ENCODE measurements around the gene ANKH. TPM values are rescaled to one million over a fixed set of nuclear protein-coding genes. Genes with fewer than 3 reads are reported as not detected.

ANKH gene
- polyA plus RNA-seq, 1 donor from 2014 or later: 9.9 TPM

DNA sequence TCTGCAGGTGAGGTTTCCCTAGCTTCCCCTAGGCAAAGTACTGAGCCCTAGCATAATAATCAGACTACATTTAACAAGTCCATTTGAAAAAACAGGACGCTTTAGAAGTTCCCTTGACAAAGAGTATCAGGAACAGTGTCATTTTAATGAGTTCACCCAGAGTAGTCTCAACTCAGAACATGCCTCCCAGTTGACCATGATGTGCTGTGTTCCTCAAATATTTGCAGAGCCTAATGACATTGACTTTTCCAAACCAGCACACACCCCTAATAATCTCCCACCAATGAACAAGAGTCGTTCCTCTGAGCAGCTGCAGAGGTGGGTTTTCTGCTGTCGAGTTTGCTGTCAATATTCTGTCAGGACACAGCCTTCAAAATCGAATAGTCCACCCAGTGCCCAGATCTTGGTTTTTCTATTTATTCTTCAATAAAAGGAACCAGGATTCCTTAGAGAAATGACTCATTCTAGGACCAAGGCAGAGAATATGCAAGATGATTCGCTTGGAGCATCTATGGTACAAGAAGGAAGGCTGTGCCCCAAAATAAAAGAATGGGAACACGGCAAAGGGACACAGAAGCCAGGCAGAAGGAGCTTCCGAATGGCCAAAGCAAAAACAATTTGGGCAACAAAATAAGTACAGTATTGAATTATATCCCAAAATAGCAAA, 149.5 kb downstream of the ANKH start:
- H3K9me3 ChIP-seq (ENCODE audit: low read length): no peaks in the 10 kb centered on the region
- no peaks in the 10 kb centered on the region for H3K79me2 ChIP-seq (replicated peaks; ENCODE audit: insufficient read depth, low read length)
- H3K4me3 ChIP-seq (ENCODE audit: low read length): no peak overlapping the region
- no peaks in the 10 kb centered on the region for H3F3A ChIP-seq (ENCODE audit: insufficient read depth, low read length, poor library complexity, severe bottlenecking)
- no peaks in the 10 kb centered on the region for H3K27me3 ChIP-seq (ENCODE audit: insufficient read depth, low read depth, low read length)
- no peaks in the 10 kb centered on the region for H3K9me2 ChIP-seq (ENCODE audit: insufficient read depth, low read length)
- no peaks in the 10 kb centered on the region for H3K36me3 ChIP-seq (ENCODE audit: insufficient read depth, low read length)
- no peak for TF ChIP-seq SMC3 (conservative IDR thresholded peaks at IDR 0.05; ENCODE audit: poor library complexity)
- TF ChIP-seq TAF1 (IDR thresholded peaks at IDR 0.05; ENCODE audit: low read depth): no peak
- no peaks in the 10 kb centered on the region for H4K20me1 ChIP-seq (ENCODE audit: insufficient read depth)
- no peak overlapping the region for H3K9ac ChIP-seq (ENCODE audit: low read length)
- no peak overlapping the region for H2AFZ ChIP-seq (ENCODE audit: low read depth, low read length)
- H3K4me2 ChIP-seq (ENCODE audit: low read length): no peak overlapping the region
- no peak overlapping the region for H3K27ac ChIP-seq (ENCODE audit: low read length)

DNA sequence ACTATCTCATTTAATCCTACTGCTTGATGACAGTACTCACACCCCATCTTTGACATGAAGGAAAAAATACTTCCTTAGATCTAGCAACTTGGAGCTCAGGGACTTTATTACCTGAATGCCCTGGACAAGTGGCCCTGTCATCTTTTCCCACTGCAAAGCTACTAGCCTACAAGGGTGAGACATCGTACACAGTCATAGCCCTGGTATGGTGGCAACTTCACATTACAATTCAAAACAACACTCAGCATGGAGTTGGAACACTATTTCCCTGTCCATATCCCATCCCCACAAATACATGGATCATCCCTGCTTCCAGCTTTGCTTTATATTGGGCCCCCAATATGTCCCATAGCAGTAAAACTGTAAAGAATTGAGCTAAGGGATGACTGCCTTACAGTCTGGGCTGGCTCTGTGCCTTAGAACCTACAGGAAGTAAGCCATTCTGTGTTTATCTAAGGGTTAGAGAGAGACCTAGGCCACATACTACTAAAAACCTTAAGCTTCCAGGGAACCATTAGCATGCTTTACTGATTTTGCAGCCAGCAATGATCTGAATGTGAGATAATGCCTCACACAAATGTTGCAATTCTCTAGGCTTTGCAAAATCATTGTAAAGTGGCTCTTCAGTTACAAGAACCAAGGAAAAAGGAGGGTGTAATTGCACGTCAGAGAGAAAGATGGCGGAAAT, 151.2 kb downstream of the ANKH start:
- no peak overlapping the region for H2AFZ ChIP-seq (ENCODE audit: low read depth, low read length)
- no peaks in the 10 kb centered on the region for H3K27me3 ChIP-seq (ENCODE audit: insufficient read depth, low read depth, low read length)
- no peak overlapping the region for H3K4me3 ChIP-seq (ENCODE audit: low read length)
- no peaks in the 10 kb centered on the region for H3K79me2 ChIP-seq (replicated peaks; ENCODE audit: insufficient read depth, low read length)
- no peaks in the 10 kb centered on the region for H4K20me1 ChIP-seq (ENCODE audit: insufficient read depth)
- no peak overlapping the region for H3K27ac ChIP-seq (ENCODE audit: low read length)
- H3K9me3 ChIP-seq (ENCODE audit: low read length): no peaks in the 10 kb centered on the region
- no peak overlapping the region for H3K4me2 ChIP-seq (ENCODE audit: low read length)
- H3K9ac ChIP-seq (ENCODE audit: low read length): no peak overlapping the region
- TF ChIP-seq EP300 (conservative IDR thresholded peaks at IDR 0.05; ENCODE audit: poor library complexity, severe bottlenecking) (no peak), TAF1 (IDR thresholded peaks at IDR 0.05; ENCODE audit: low read depth) (no peak), RAD21 (conservative IDR thresholded peaks at IDR 0.05) (no peak), SMC3 (conservative IDR thresholded peaks at IDR 0.05; ENCODE audit: poor library complexity) (no peak), MXI1 (conservative IDR thresholded peaks at IDR 0.05; ENCODE audit: poor library complexity, severe bottlenecking) (no peak), EZH2 (IDR thresholded peaks at IDR 0.05; ENCODE audit: borderline replicate concordance, insufficient read depth, low read length, poor library complexity, severe bottlenecking) (no peak), POLR2AphosphoS5 (IDR thresholded peaks at IDR 0.05) (no peak)
- TF ChIP-seq, protein P1, sequence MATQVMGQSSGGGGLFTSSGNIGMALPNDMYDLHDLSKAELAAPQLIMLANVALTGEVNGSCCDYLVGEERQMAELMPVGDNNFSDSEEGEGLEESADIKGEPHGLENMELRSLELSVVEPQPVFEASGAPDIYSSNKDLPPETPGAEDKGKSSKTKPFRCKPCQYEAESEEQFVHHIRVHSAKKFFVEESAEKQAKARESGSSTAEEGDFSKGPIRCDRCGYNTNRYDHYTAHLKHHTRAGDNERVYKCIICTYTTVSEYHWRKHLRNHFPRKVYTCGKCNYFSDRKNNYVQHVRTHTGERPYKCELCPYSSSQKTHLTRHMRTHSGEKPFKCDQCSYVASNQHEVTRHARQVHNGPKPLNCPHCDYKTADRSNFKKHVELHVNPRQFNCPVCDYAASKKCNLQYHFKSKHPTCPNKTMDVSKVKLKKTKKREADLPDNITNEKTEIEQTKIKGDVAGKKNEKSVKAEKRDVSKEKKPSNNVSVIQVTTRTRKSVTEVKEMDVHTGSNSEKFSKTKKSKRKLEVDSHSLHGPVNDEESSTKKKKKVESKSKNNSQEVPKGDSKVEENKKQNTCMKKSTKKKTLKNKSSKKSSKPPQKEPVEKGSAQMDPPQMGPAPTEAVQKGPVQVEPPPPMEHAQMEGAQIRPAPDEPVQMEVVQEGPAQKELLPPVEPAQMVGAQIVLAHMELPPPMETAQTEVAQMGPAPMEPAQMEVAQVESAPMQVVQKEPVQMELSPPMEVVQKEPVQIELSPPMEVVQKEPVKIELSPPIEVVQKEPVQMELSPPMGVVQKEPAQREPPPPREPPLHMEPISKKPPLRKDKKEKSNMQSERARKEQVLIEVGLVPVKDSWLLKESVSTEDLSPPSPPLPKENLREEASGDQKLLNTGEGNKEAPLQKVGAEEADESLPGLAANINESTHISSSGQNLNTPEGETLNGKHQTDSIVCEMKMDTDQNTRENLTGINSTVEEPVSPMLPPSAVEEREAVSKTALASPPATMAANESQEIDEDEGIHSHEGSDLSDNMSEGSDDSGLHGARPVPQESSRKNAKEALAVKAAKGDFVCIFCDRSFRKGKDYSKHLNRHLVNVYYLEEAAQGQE (IDR thresholded peaks at IDR 0.05; ENCODE audit: borderline replicate concordance): no peak
- TF ChIP-seq, protein P2, sequence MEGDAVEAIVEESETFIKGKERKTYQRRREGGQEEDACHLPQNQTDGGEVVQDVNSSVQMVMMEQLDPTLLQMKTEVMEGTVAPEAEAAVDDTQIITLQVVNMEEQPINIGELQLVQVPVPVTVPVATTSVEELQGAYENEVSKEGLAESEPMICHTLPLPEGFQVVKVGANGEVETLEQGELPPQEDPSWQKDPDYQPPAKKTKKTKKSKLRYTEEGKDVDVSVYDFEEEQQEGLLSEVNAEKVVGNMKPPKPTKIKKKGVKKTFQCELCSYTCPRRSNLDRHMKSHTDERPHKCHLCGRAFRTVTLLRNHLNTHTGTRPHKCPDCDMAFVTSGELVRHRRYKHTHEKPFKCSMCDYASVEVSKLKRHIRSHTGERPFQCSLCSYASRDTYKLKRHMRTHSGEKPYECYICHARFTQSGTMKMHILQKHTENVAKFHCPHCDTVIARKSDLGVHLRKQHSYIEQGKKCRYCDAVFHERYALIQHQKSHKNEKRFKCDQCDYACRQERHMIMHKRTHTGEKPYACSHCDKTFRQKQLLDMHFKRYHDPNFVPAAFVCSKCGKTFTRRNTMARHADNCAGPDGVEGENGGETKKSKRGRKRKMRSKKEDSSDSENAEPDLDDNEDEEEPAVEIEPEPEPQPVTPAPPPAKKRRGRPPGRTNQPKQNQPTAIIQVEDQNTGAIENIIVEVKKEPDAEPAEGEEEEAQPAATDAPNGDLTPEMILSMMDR (IDR thresholded peaks at IDR 0.05; ENCODE audit: poor library complexity, severe bottlenecking): no peak
- H3K9me2 ChIP-seq (ENCODE audit: insufficient read depth, low read length): no peaks in the 10 kb centered on the region
- H3K36me3 ChIP-seq (ENCODE audit: insufficient read depth, low read length): no peaks in the 10 kb centered on the region
- no peaks in the 10 kb centered on the region for H3F3A ChIP-seq (ENCODE audit: insufficient read depth, low read length, poor library complexity, severe bottlenecking)

Data from neural cell (in vitro differentiated cells).